PC-3 (cell line): Measurements from ENCODE around the gene RAB37. TPM values are rescaled to one million over a fixed set of nuclear protein-coding genes. Genes with fewer than 3 reads are reported as not detected.

Experiments
- ATAC-seq: fragments of 200-7000 bp; cut with Tn5 transposase; 2 replicates; pipeline ENCODE4 v1.9.1; 2020; ENCODE audit warnings: mild to moderate bottlenecking, moderate library complexity
- BruUV-seq: library from RNA; stranded (reverse); fragments of 400-500 nt; replicated peaks from 2 replicates; lab custom pipeline; 2021; lab: Mats Ljungman, UMichigan
- CTCF ChIA-PET: fragments of 300-600 bp; sonication (Branson Sonifier 250); formaldehyde crosslinking; loops from one replicate; lab custom pipeline; 2022; ENCODE audit warnings: antibody characterized with exemption; lab: Charles Lee
- POLR2A ChIA-PET: fragments of 300-600 bp; sonication (Branson Sonifier 250); formaldehyde crosslinking; loops from one replicate; lab custom pipeline; 2022; ENCODE audit warnings: antibody characterized with exemption; ENCODE audit not compliant: unreplicated experiment; lab: Charles Lee
- DNase-seq: peaks from one replicate; pipeline ENCODE4 v3.0.0-alpha.2; 2015
- H2AFZ ChIP-seq: fragments of 300-600 bp; sonication (generic); 2 replicates; pipeline ENCODE4 v1.6.0; 2016; ENCODE audit warnings: antibody characterized with exemption, low read length
- H3F3A ChIP-seq: fragments of 300-600 bp; sonication (generic); one replicate; pipeline ENCODE4 v1.6.0; 2017; ENCODE audit warnings: antibody characterized with exemption, low read length, control low read depth, mild to moderate bottlenecking; ENCODE audit not compliant: unreplicated experiment
- H3K27ac ChIP-seq: fragments of 300-600 bp; sonication (generic); 2 replicates; pipeline ENCODE4 v1.5.1; 2016; ENCODE audit warnings: mild to moderate bottlenecking, low read length
- H3K27me3 ChIP-seq: fragments of 300-600 bp; sonication (generic); 2 replicates; pipeline ENCODE4 v1.6.1; 2016; ENCODE audit warnings: low read length, mixed read lengths
- H3K36me3 ChIP-seq: fragments of 300-600 bp; sonication (generic); 2 replicates; pipeline ENCODE4 v1.6.1; 2016; ENCODE audit warnings: low read depth, mixed run types, low read length, mixed read lengths
- H3K4me1 ChIP-seq: fragments of 300-600 bp; sonication (generic); 2 replicates; pipeline ENCODE4 v1.5.1; 2016; ENCODE audit warnings: low read length; ENCODE audit not compliant: insufficient read depth
- H3K4me2 ChIP-seq: fragments of 300-600 bp; sonication (generic); 2 replicates; pipeline ENCODE4 v1.6.0; 2016; ENCODE audit warnings: low read length
- H3K4me3 ChIP-seq: fragments of 300-600 bp; sonication (generic); 2 replicates; pipeline ENCODE4 v1.5.1; 2016; ENCODE audit warnings: mild to moderate bottlenecking, low read length, mixed read lengths
- H3K79me2 ChIP-seq: fragments of 300-600 bp; sonication (generic); 2 replicates; pipeline ENCODE4 v1.6.1; 2017; ENCODE audit warnings: low read length, mixed read lengths
- H3K9ac ChIP-seq: fragments of 300-600 bp; sonication (generic); 2 replicates; pipeline ENCODE4 v1.6.0; 2016; ENCODE audit warnings: mild to moderate bottlenecking, low read length
- H3K9me2 ChIP-seq: fragments of 300-600 bp; sonication (generic); replicated peaks from 2 replicates; pipeline ENCODE4 v1.6.1; 2016; ENCODE audit warnings: mixed run types, low read length, mixed read lengths
- H3K9me3 ChIP-seq: fragments of 300-600 bp; sonication (generic); 2 replicates; pipeline ENCODE4 v1.6.1; 2016; ENCODE audit warnings: low read length, mixed read lengths
- H4K20me1 ChIP-seq: fragments of 300-600 bp; sonication (generic); 2 replicates; pipeline ENCODE4 v1.6.1; 2016; ENCODE audit warnings: low read length, mixed read lengths
- EZH2 ChIP-seq: fragments of 300-600 bp; sonication (generic); IDR thresholded peaks from one replicate; pipeline ENCODE4 v1.6.1; 2017; ENCODE audit warnings: antibody characterized with exemption, mild to moderate bottlenecking, low read length; ENCODE audit not compliant: unreplicated experiment
- EZH2phosphoT487 ChIP-seq: fragments of 300-600 bp; sonication (generic); IDR thresholded peaks from 2 replicates; pipeline ENCODE4 v1.6.1; 2018; ENCODE audit warnings: mild to moderate bottlenecking, antibody characterized with exemption, low read length, borderline replicate concordance
- intact Hi-C: fragments of 100-400 bp; cut with micrococcal nuclease; formaldehyde crosslinking; loops from 2 replicates; pipeline ENCODE4 v1.9.0; 2023
- total RNA-seq: library from RNA; depleted of rRNA; stranded (reverse); fragments of >200 nt; gene quantifications from 2 replicates; pipeline ENCODE4 v1.2.3, GENCODE V29; 2014
- TF ChIP-seq, protein P1 (sequence below): fragments of 300-600 bp; sonication (generic); conservative IDR thresholded peaks from 2 replicates; pipeline ENCODE4 v1.5.1; 2017; ENCODE audit warnings: antibody characterized with exemption, low read depth, mild to moderate bottlenecking, low read length

Gene RAB37
- total RNA-seq, 1 experiment from 2014 or later = 0.66 TPM

DNA sequence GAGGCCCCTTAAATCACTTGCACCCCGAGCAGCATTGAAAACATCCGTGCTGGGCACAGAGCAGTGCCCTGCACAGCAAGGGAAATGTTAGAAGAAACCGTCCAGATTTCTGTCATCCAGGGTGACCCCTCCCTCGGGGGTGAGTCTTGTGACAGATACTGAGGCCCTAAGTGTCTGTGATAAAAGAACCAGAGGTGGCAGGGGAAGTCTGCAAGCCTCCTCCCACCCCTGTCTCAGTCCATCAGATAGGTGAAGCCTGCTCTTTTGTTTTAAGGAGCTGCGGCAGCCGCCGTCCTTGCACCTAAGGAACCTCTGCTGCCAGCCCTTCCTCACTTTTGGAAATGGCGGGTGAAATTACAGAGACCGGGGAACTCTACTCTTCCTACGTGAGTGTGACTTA lies 39.9 kb downstream of the RAB37 start:
- no peak for DNase-seq
- peak; percentile 5 for ATAC-seq
- BruUV-seq = no TSS peak
- Histone ChIP-seq H3K9me2 (no peaks in the 10 kb centered on the region), H3K9ac (peak overlapping the region; percentile 69), H3K4me3 (peak overlapping the region; percentile 83), H3K4me1 (peaks cover 20% of the 10 kb centered on the region), H3K27me3 (no peaks in the 10 kb centered on the region), H3K9me3 (no peaks in the 10 kb centered on the region), H3K36me3 (peaks cover 22% of the 10 kb centered on the region), H3K4me2 (peak overlapping the region; percentile 97), H3K79me2 (peaks cover 40% of the 10 kb centered on the region), H3F3A (no peaks in the 10 kb centered on the region), H2AFZ (peak overlapping the region; percentile 69), H3K27ac (no peak overlapping the region), H4K20me1 (no peaks in the 10 kb centered on the region)
- no peak for TF ChIP-seq EZH2
- TF ChIP-seq, protein P1, sequence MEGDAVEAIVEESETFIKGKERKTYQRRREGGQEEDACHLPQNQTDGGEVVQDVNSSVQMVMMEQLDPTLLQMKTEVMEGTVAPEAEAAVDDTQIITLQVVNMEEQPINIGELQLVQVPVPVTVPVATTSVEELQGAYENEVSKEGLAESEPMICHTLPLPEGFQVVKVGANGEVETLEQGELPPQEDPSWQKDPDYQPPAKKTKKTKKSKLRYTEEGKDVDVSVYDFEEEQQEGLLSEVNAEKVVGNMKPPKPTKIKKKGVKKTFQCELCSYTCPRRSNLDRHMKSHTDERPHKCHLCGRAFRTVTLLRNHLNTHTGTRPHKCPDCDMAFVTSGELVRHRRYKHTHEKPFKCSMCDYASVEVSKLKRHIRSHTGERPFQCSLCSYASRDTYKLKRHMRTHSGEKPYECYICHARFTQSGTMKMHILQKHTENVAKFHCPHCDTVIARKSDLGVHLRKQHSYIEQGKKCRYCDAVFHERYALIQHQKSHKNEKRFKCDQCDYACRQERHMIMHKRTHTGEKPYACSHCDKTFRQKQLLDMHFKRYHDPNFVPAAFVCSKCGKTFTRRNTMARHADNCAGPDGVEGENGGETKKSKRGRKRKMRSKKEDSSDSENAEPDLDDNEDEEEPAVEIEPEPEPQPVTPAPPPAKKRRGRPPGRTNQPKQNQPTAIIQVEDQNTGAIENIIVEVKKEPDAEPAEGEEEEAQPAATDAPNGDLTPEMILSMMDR = no peak
- TF ChIP-seq EZH2phosphoT487 = no peak
- intact Hi-C loops = loop anchor here (2.0 kb wide), 1 partner anchor 28 kb away; the partner anchor contains the start of gene NHERF1
- CTCF ChIA-PET = interaction anchor here (0.5 to 1.2 kb wide), 3 partner anchors 32 to 1136 kb away, joined by 3 to 4 read pairs (median 3); partner anchors contain the start of gene RAB37
- POLR2A ChIA-PET = interaction anchor here (0.5 kb wide), 1 partner anchor 35 kb away, joined by 6 read pairs; no protein-coding TSS in a partner anchor

DNA sequence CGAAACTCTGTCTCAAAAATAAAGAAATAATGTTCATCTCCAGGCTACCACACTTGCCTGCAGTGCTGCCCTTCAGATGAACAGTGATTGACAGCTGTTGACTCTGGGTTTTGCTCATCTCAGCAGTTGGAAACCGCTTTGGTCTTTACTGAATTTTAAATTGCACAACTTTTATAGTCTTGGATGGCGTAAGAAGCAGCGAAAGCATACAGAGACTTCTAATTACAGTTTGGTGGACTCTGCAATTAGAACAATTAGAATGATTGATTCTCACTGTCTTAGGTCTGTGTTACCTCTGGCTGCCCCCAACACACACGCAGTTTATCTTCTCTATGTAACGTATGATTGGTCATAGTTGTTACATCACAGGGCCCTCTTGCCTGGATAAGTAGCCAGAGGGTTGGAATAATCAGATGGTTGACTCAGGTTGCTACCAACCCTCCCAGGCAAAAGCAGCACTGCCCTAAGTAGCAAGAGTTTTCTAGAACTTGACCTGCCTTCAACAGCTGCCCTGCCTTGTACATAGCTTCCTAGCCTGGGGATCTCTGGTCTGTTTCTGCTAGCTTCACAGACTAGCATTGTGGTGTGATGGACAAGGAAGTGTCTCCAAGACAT lies 41.0 kb downstream of the RAB37 start:
- Histone ChIP-seq H3K4me2 (no peak overlapping the region), H3K9me2 (no peaks in the 10 kb centered on the region), H3K4me1 (peaks cover 20% of the 10 kb centered on the region), H3K4me3 (no peak overlapping the region), H3K27me3 (no peaks in the 10 kb centered on the region), H3K27ac (no peak overlapping the region), H3K79me2 (peaks cover 40% of the 10 kb centered on the region), H3K36me3 (peaks cover 12% of the 10 kb centered on the region), H3F3A (no peaks in the 10 kb centered on the region), H3K9me3 (no peaks in the 10 kb centered on the region), H2AFZ (no peak overlapping the region), H4K20me1 (no peaks in the 10 kb centered on the region), H3K9ac (no peak overlapping the region)
- CTCF ChIA-PET = no interaction called here
- DNase-seq = no peak
- TF ChIP-seq EZH2phosphoT487 = no peak
- intact Hi-C loops = loop anchor here (2.0 kb wide), 1 partner anchor 29 kb away; the partner anchor contains the start of gene NHERF1
- no peak for ATAC-seq
- POLR2A ChIA-PET = no interaction called here
- no TSS peak for BruUV-seq

DNA sequence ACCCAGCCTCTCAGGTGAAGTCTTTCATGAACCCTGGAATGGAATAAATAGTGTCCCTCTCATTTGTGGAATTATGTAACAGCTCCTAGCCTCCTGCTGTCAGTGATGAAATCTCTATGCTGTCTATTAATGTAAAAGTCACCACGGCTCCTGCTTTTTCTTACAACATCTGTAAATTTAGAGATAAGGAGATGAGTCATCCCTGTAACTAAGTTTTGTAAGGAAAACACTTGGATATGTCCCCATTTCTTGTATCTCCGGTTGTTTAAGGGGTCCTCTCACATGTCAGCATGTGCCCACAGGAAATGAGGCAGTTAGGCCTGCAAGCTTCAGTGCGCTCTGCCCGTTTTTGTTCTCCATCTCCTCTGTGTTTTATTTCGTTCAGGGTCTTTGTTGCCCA lies 41.9 kb downstream of the RAB37 start:
- no TSS peak for BruUV-seq

More for the DNA sequence above, 41.9 kb downstream of the RAB37 start:
- H3K4me2 ChIP-seq = no peak overlapping the region
- H3K79me2 ChIP-seq = peaks cover 34% of the 10 kb centered on the region
- POLR2A ChIA-PET = no interaction called here
- H3K9ac ChIP-seq = no peak overlapping the region
- peaks cover 20% of the 10 kb centered on the region for H3K4me1 ChIP-seq
- intact Hi-C loops = no loop called here
- ATAC-seq = no peak
- no peak overlapping the region for H3K4me3 ChIP-seq
- no peaks in the 10 kb centered on the region for H3F3A ChIP-seq
- H3K36me3 ChIP-seq = peaks cover 2% of the 10 kb centered on the region
- H4K20me1 ChIP-seq = no peaks in the 10 kb centered on the region
- no peaks in the 10 kb centered on the region for H3K9me3 ChIP-seq
- TF ChIP-seq, protein P1 = no peak
- TF ChIP-seq EZH2phosphoT487 (no peak), EZH2 (no peak)
- no peaks in the 10 kb centered on the region for H3K9me2 ChIP-seq
- H3K27ac ChIP-seq = no peak overlapping the region
- DNase-seq = no peak
- CTCF ChIA-PET = no interaction called here
- H2AFZ ChIP-seq = no peak overlapping the region
- no peaks in the 10 kb centered on the region for H3K27me3 ChIP-seq
